Testis (tissue), 3 donors: Measurements from ENCODE around the gene SATB1. TPM values are rescaled to one million over a fixed set of nuclear protein-coding genes. Genes with fewer than 3 reads are reported as not detected.

Experiments
- DNase-seq: peaks from one replicate; pipeline ENCODE4 v3.0.0-alpha.2; 2019
- H3K27ac ChIP-seq, 2 donors: fragments of 200-600 bp; sonication (generic); one replicate each; pipeline ENCODE4 v1.5.1; 2019
- H3K27me3 ChIP-seq: fragments of 200-600 bp; sonication (generic); one replicate; pipeline ENCODE4 v1.5.1; 2019
- H3K36me3 ChIP-seq: fragments of 200-600 bp; sonication (generic); one replicate; pipeline ENCODE4 v1.5.1; 2017; ENCODE audit warnings: low read depth; ENCODE audit errors: missing control alignments
- H3K4me1 ChIP-seq: fragments of 200-600 bp; sonication (generic); one replicate; pipeline ENCODE4 v1.5.1; 2019
- H3K4me3 ChIP-seq, 2 donors: fragments of 200-600 bp; sonication (generic); one replicate each; pipeline ENCODE4 v1.5.1; 2017 to 2019
- H3K9me3 ChIP-seq: fragments of 200-600 bp; sonication (generic); one replicate; pipeline ENCODE4 v1.5.1; 2017
- POLR2A ChIP-seq: fragments of 450-650 bp; IDR thresholded peaks from one replicate; pipeline ENCODE4 v1.6.1; 2017; ENCODE audit warnings: antibody characterized with exemption, mild to moderate bottlenecking, moderate library complexity
- WGBS, 2 donors: methylation state at CpG; one replicate each; pipeline ENCODE4 v1.1.5; 2018; 5-methylcytosine and 5-hydroxymethylcytosine counted together
- intact Hi-C: fragments of 100-400 bp; cut with DNase I; formaldehyde crosslinking; loops from one replicate; pipeline ENCODE4 v1.15.1; 2023; ENCODE audit warnings: low total_unique reads
- polyA plus RNA-seq: library from polyadenylated mRNA; stranded (reverse); fragments of 350-450 nt; fragmentation: Illumina TruSeq; extraction: RNeasy Lipid Tissue Mini Kit (QIAGEN cat#74804); gene quantifications from one replicate; pipeline ENCODE4 v1.2.3, GENCODE V29; 2014; ENCODE audit warnings: low read depth, low replicate concordance; ENCODE audit not compliant: insufficient read depth
- total RNA-seq, 2 donors: library from RNA; depleted of rRNA; stranded (reverse); fragments of >200 nt; gene quantifications; one replicate each; pipeline ENCODE4 v1.2.3, GENCODE V29; 2016
- TF ChIP-seq, protein P1 (sequence below), 3 experiments: fragments of 450-650 bp in 2 of 3; fragments of 200-600 bp in 1 of 3; sonication (generic) in 1 of 3; IDR thresholded peaks; one replicate each; pipeline ENCODE4 v1.5.1; 2016 to 2019; ENCODE audit warnings: antibody characterized with exemption in 3 of 3, mild to moderate bottlenecking in 2 of 3, moderate library complexity in 1 of 3

The SATB1 gene
- total and polyA plus RNA-seq, 3 donors from 2014 or later: 12.6 to 44.4 (median 36.1) TPM

DNA sequence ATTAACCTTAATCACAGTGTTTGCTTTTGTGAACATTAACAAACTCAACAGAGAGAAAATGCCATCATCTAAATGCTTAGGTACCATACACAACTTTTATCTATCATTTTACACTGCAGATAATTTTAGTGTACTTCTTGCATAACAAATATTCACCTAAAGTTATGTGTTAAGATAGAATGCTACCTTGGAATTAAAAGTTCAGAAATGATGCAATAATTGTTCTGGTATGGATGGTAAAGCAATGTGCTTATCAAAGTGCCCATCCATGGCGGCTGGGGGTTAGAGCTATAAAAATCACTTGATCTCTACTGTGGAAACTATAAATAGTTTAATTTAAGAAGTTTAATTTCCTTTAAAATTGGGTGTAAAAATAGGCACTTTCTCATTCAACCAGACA, 28.7 kb downstream of the SATB1 start:
- H3K4me3 ChIP-seq: no peak overlapping the region
- no peak overlapping the region for H3K27ac ChIP-seq
- DNase-seq: no peak
- no peaks in the 10 kb centered on the region for H3K27me3 ChIP-seq
- whole genome bisulfite sequencing, 2 donors: 0 to 97% methylated on average over 1 of the region's 1 CpG
- TF ChIP-seq, protein P1, sequence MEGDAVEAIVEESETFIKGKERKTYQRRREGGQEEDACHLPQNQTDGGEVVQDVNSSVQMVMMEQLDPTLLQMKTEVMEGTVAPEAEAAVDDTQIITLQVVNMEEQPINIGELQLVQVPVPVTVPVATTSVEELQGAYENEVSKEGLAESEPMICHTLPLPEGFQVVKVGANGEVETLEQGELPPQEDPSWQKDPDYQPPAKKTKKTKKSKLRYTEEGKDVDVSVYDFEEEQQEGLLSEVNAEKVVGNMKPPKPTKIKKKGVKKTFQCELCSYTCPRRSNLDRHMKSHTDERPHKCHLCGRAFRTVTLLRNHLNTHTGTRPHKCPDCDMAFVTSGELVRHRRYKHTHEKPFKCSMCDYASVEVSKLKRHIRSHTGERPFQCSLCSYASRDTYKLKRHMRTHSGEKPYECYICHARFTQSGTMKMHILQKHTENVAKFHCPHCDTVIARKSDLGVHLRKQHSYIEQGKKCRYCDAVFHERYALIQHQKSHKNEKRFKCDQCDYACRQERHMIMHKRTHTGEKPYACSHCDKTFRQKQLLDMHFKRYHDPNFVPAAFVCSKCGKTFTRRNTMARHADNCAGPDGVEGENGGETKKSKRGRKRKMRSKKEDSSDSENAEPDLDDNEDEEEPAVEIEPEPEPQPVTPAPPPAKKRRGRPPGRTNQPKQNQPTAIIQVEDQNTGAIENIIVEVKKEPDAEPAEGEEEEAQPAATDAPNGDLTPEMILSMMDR (IDR thresholded peaks at IDR 0.05): no peak
- no peak for TF ChIP-seq POLR2A
- H3K9me3 ChIP-seq: no peaks in the 10 kb centered on the region
- no peaks in the 10 kb centered on the region for H3K4me1 ChIP-seq
- no peaks in the 10 kb centered on the region for H3K36me3 ChIP-seq
- intact Hi-C loops: no loop called here

DNA sequence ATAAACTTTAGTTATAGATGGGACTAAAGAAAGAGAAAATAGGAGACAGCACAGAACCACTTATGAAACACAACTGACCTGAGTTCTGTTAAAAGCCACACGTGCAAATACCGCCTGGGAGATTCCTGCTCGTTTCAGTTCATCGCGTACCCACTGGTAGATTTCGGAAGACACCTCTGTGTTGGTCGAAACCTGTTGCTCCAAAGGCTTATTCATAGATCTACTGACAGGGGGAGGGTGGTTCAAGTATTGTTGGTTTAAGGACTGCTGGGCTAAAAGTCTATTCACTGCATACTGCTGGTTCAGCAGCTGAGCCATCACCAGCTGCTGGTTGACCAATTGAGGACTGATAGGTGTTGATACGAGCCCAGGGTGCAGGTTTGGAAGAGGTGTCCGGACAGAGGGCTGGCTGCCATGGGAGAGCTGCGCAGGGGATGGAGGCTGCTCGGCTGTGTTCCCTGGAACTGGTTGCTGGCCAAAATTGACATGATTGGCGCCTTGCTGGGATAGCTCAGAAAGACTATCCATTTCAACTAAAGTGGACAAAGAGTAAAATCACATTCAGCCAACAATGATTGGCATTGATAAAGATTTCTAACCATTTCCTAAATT, 30.6 kb downstream of the SATB1 start:
- Histone ChIP-seq H3K4me3 (no peak overlapping the region), H3K27me3 (no peaks in the 10 kb centered on the region), H3K4me1 (no peaks in the 10 kb centered on the region), H3K9me3 (no peaks in the 10 kb centered on the region), H3K36me3 (no peaks in the 10 kb centered on the region), H3K27ac (no peak overlapping the region)
- 89 to 98% methylated on average over 12 of the region's 12 CpGs for WGBS, 2 donors
- intact Hi-C loops: no loop called here
- TF ChIP-seq, protein P1 (IDR thresholded peaks at IDR 0.05): no peak
- TF ChIP-seq POLR2A: no peak
- no peak for DNase-seq

DNA sequence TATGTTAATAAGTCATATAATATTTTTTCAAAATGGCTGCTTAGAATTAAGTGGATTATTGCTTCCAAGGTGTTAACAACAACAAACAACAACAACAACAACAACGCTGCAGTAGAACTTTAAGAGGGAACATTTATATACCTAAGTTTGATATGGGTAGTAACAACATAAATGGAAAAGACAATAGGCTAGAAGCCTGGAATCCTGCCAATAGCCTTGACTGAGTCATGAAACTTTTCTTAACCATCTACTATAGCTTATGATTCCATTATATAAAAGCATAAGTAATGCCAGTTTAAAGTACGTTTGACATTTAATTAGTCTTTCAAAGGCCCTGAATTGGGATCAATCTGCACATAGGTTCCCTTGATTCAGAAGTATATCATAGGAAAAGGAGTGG, 31.2 kb downstream of the SATB1 start:
- TF ChIP-seq POLR2A: no peak
- TF ChIP-seq, protein P1 (IDR thresholded peaks at IDR 0.05): no peak
- H3K36me3 ChIP-seq: no peaks in the 10 kb centered on the region
- H3K4me1 ChIP-seq: no peaks in the 10 kb centered on the region
- H3K27me3 ChIP-seq: no peaks in the 10 kb centered on the region
- 74 to 80% methylated on average over 2 of the region's 2 CpGs for WGBS, 2 donors
- intact Hi-C loops: no loop called here
- DNase-seq: no peak
- H3K27ac ChIP-seq: no peak overlapping the region
- H3K4me3 ChIP-seq: no peak overlapping the region
- H3K9me3 ChIP-seq: no peaks in the 10 kb centered on the region

DNA sequence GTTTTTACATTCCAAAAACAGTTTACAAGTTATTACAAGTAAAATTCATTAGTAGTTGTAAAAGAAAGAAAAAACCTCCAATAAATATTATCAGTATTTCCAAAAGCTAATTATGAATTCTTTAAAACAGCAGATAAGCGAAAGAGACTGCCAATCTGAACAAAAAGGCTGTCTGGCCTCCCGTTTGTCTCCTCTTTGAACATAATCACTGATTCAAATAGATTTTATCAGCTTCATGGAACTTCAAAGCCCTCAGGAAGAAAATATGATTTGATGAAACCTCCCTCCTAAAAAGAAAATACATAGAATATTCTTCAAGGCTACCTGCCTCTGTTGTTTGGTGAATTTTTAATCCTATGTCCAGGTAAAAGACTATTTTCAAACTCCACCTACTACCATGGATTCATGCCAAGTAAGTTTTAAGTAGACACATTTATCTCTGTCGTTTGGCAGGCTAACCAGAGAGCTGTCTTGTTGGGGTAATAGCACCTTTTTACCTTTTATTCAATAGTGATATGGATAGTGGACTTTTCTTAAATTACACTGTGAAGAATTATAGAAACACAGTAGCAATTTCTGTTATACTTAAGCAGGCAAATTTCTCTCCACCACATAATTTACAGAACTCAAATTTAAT, 35.0 kb downstream of the SATB1 start:
- no peak for DNase-seq
- no peak overlapping the region for H3K27ac ChIP-seq
- no peak overlapping the region for H3K4me3 ChIP-seq
- no peaks in the 10 kb centered on the region for H3K4me1 ChIP-seq
- 46 to 56% methylated on average over 3 of the region's 3 CpGs for WGBS, 2 donors
- no peaks in the 10 kb centered on the region for H3K27me3 ChIP-seq
- TF ChIP-seq, protein P1 (IDR thresholded peaks at IDR 0.05): no peak
- TF ChIP-seq POLR2A: no peak
- H3K9me3 ChIP-seq: no peaks in the 10 kb centered on the region
- intact Hi-C loops: no loop called here
- H3K36me3 ChIP-seq: no peaks in the 10 kb centered on the region
